Fibroblast of mammary gland (primary cell): ENCODE data around the gene HBS1L.

Source experiments
- DNase-seq: peaks from one replicate; pipeline ENCODE4 v3.0.0-alpha.2; 2010; ENCODE audit warnings: low read depth
- H3K4me3 ChIP-seq: 2 replicates; pipeline ENCODE4 v1.5.1; 2011; ENCODE audit warnings: low read depth, mild to moderate bottlenecking, low read length, moderate library complexity; ENCODE audit not compliant: control insufficient read depth
- CTCF ChIP-seq: conservative IDR thresholded peaks from 2 replicates; pipeline ENCODE4 v1.5.1; 2011; ENCODE audit warnings: low read depth, low read length, inconsistent platforms; ENCODE audit not compliant: control insufficient read depth, insufficient read depth

HBS1L gene

DNA sequence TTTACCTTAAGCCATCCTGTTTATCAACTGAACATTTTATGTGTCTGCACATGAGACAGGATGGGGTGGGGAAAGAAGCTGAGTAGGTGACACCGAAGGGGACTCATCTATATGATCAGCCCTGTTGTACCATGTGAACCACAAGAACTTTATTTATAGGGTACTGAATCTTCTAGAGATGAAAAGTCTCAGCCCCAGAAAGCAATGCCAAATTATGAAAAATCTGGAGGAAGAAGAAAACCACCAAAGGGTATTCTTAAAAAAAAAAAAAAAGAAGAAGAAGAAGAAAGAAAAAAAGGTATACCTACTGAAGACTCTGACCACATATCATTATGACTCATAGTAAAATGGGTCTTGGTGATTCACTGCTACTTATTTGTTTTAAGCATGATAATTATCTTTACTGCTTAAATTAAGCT is 39.8 kb upstream of the HBS1L start:
- TF ChIP-seq CTCF: no peak
- no peak overlapping the region for H3K4me3 ChIP-seq
- DNase-seq: peak; percentile 34

DNA sequence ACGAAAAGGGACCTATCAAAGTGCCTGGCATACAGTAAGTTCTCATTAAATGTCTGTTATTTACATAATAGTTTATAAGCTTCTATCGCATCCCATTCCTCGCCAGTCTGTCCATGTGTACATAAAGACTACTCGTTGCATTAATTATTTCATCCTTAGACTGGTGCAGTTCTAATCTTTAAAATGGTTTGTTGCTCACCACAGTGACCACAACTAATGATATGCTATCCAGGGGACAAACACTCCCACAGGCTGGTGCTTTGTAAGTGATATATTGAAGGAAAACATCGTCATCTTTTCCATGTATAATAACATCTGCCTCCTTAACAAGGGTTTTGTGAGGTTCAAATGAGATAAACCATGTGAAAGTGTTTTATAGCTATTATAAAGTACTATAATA is 39.0 kb upstream of the HBS1L start:
- H3K4me3 ChIP-seq: no peak overlapping the region
- no peak for TF ChIP-seq CTCF
- no peak for DNase-seq

DNA sequence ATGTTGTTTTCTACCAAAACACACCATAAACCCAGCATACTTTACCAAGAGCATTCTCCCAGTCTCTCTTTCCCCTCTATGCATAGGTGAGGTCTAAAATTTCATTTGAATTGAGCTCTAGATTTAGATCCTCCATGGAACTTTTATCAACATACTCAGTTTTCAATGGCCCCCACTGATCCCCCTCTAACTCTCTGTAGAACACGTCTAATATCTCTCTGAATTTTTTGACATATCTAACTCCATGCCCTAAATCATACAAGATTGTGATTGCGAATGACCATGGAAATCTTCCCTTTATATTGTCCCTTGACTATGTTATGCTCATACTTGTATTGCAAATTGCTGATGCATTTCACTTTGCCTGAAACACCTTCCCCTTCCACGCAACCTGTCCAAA is 38.1 kb upstream of the HBS1L start:
- no peak overlapping the region for H3K4me3 ChIP-seq
- no peak for TF ChIP-seq CTCF
- DNase-seq: no peak

DNA sequence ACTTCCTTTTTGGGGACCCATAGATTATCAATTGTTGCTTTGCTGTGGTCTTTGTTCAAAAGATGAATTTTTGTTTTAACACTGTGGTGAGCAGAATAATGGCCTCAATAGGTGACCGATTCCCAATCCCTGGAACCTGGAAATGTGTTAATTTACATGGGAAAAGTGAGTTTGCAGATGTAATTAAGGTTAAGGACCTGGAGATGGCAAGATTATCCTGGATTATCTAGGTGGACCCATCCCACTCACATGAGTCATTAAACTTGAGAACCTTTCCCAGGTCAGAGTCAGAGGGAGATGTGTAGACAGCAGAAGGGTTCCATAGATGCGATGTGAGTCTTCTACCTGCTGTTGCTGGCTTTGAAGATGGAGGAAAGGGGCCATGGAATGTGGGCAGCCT is 36.2 kb upstream of the HBS1L start:
- no peak for DNase-seq
- TF ChIP-seq CTCF: no peak
- no peak overlapping the region for H3K4me3 ChIP-seq

GRCh38 chr6:135089901-135090300 is 35.3 kb upstream of the HBS1L start:
- DNase-seq: no peak
- H3K4me3 ChIP-seq: no peak overlapping the region
- TF ChIP-seq CTCF: no peak

DNA sequence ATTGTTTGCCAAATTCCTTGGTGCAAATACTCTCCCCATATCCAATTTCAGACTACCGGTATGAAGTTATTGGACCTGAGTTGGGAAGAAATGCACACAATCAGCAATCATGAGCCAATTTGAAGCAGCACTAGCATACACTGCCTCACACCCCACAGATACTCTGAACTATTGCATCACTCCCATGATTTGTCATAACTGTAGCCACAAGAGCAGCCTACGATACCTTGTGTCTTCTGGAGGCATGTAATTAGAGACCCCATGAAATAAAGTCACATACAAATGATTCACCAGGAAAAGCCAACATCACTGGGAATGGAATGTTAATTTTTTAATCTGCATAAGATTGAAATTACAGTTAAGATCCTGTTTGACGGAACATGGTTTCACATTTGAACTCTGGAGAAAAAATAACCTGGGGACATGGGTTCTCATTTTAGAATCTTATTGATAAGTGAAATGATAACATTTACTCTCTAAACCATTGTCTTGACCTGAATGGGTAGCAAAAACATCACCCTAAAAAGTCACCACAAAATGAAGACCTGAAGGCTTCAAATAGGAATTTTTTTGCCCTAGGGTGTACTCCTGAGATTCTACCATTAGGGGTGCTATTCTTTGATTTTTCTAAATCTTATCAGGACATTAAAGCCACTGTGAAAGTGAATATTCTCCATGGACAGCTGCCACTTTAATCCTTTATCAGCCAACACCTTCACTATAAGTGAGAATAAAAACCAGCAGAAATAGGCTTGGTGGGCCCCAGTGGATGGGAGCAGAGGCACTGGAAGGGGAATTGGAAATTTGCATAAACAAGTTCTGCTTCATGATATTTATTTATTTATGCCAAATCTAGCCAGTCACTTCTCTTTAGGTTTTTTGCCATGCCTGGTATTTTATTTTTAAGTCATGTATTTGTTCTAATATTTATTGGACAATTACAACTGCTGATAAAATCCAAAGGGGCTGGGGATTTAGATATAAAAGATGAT is 34.5 kb upstream of the HBS1L start:
- DNase-seq: peak; percentile 85

More for the DNA sequence above, 34.5 kb upstream of the HBS1L start:
- TF ChIP-seq CTCF: peak; percentile 56
- H3K4me3 ChIP-seq: no peak overlapping the region
